ENCODE results near the gene ACSS3.

Gene ACSS3

GRCh38 chr12:81205416-81205815, 127.5 kb downstream of the ACSS3 start:
- Histone ChIP-seq H3F3A (ENCODE audit: insufficient read depth) (no peaks in the 10 kb centered on the region), H3K27ac (ENCODE audit: low read depth, low read length) (no peak overlapping the region), H3K9ac (ENCODE audit: low read length) (no peak overlapping the region), H4K20me1 (ENCODE audit: low read depth, low read length) (no peaks in the 10 kb centered on the region), H3K4me3 (ENCODE audit: insufficient read depth, low read length, poor library complexity, severe bottlenecking) (no peak overlapping the region), H3K36me3 (ENCODE audit: low read length) (no peaks in the 10 kb centered on the region), H3K9me2 (replicated peaks; ENCODE audit: insufficient read depth, low read length) (no peaks in the 10 kb centered on the region), H2AFZ (ENCODE audit: low read depth, low read length, severe bottlenecking) (no peak overlapping the region), H3K4me2 (ENCODE audit: low read depth, low read length, poor library complexity, severe bottlenecking) (no peak overlapping the region), H3K9me3 (ENCODE audit: insufficient read depth, low read length) (no peaks in the 10 kb centered on the region), H3K27me3 (ENCODE audit: low read length) (no peaks in the 10 kb centered on the region), H3K79me2 (ENCODE audit: insufficient read depth, low read length) (no peaks in the 10 kb centered on the region)
- TF ChIP-seq EZH2phosphoT487 (conservative IDR thresholded peaks at IDR 0.05; ENCODE audit: low read length) (no peak), CTCF (IDR thresholded peaks at IDR 0.05; ENCODE audit: insufficient read depth, low read length, poor library complexity, severe bottlenecking) (no peak)

GRCh38 chr12:81206429-81206828, 128.6 kb downstream of the ACSS3 start:
- Histone ChIP-seq H3K36me3 (ENCODE audit: low read length) (no peaks in the 10 kb centered on the region), H3F3A (ENCODE audit: insufficient read depth) (no peaks in the 10 kb centered on the region), H3K9me3 (ENCODE audit: insufficient read depth, low read length) (no peaks in the 10 kb centered on the region), H3K9me2 (replicated peaks; ENCODE audit: insufficient read depth, low read length) (no peaks in the 10 kb centered on the region), H3K4me3 (ENCODE audit: insufficient read depth, low read length, poor library complexity, severe bottlenecking) (no peak overlapping the region), H4K20me1 (ENCODE audit: low read depth, low read length) (no peaks in the 10 kb centered on the region), H3K79me2 (ENCODE audit: insufficient read depth, low read length) (no peaks in the 10 kb centered on the region), H3K4me2 (ENCODE audit: low read depth, low read length, poor library complexity, severe bottlenecking) (no peak overlapping the region), H3K9ac (ENCODE audit: low read length) (no peak overlapping the region), H3K27me3 (ENCODE audit: low read length) (no peaks in the 10 kb centered on the region), H2AFZ (ENCODE audit: low read depth, low read length, severe bottlenecking) (no peak overlapping the region), H3K27ac (ENCODE audit: low read depth, low read length) (no peak overlapping the region)
- no peak for TF ChIP-seq EZH2phosphoT487 (conservative IDR thresholded peaks at IDR 0.05; ENCODE audit: low read length)
- TF ChIP-seq CTCF (IDR thresholded peaks at IDR 0.05; ENCODE audit: insufficient read depth, low read length, poor library complexity, severe bottlenecking): no peak

- TF ChIP-seq EZH2phosphoT487 (conservative IDR thresholded peaks at IDR 0.05; ENCODE audit: low read length) (no peak), CTCF (IDR thresholded peaks at IDR 0.05; ENCODE audit: insufficient read depth, low read length, poor library complexity, severe bottlenecking) (no peak)
- Histone ChIP-seq H3K36me3 (ENCODE audit: low read length) (no peaks in the 10 kb centered on the region), H3K4me3 (ENCODE audit: insufficient read depth, low read length, poor library complexity, severe bottlenecking) (no peak overlapping the region), H3K9me3 (ENCODE audit: insufficient read depth, low read length) (no peaks in the 10 kb centered on the region), H4K20me1 (ENCODE audit: low read depth, low read length) (no peaks in the 10 kb centered on the region), H3F3A (ENCODE audit: insufficient read depth) (no peaks in the 10 kb centered on the region), H3K9me2 (replicated peaks; ENCODE audit: insufficient read depth, low read length) (no peaks in the 10 kb centered on the region), H3K9ac (ENCODE audit: low read length) (no peak overlapping the region), H3K27me3 (ENCODE audit: low read length) (no peaks in the 10 kb centered on the region), H2AFZ (ENCODE audit: low read depth, low read length, severe bottlenecking) (no peak overlapping the region), H3K27ac (ENCODE audit: low read depth, low read length) (no peak overlapping the region), H3K4me2 (ENCODE audit: low read depth, low read length, poor library complexity, severe bottlenecking) (no peak overlapping the region), H3K79me2 (ENCODE audit: insufficient read depth, low read length) (no peaks in the 10 kb centered on the region)
Measured at GRCh38 chr12:81207173-81207572, 129.3 kb downstream of the ACSS3 start.

Data from SU-DHL-6 (cell line).